Testis (tissue), 3 donors: ENCODE measurements around the gene CTBP2. TPM values are rescaled to one million over a fixed set of nuclear protein-coding genes. Genes with fewer than 3 reads are reported as not detected.

ENCODE experiments used
- DNase-seq: peaks from one replicate; pipeline ENCODE4 v3.0.0-alpha.2; 2019
- H3K27ac ChIP-seq, 2 donors: fragments of 200-600 bp; sonication (generic); one replicate each; pipeline ENCODE4 v1.5.1; 2019
- H3K27me3 ChIP-seq: fragments of 200-600 bp; sonication (generic); one replicate; pipeline ENCODE4 v1.5.1; 2019
- H3K36me3 ChIP-seq: fragments of 200-600 bp; sonication (generic); one replicate; pipeline ENCODE4 v1.5.1; 2017; ENCODE audit warnings: low read depth; ENCODE audit errors: missing control alignments
- H3K4me1 ChIP-seq: fragments of 200-600 bp; sonication (generic); one replicate; pipeline ENCODE4 v1.5.1; 2019
- H3K4me3 ChIP-seq, 2 donors: fragments of 200-600 bp; sonication (generic); one replicate each; pipeline ENCODE4 v1.5.1; 2017 to 2019
- H3K9me3 ChIP-seq: fragments of 200-600 bp; sonication (generic); one replicate; pipeline ENCODE4 v1.5.1; 2017
- POLR2A ChIP-seq: fragments of 450-650 bp; IDR thresholded peaks from one replicate; pipeline ENCODE4 v1.6.1; 2017; ENCODE audit warnings: antibody characterized with exemption, mild to moderate bottlenecking, moderate library complexity
- WGBS, 2 donors: methylation state at CpG; one replicate each; pipeline ENCODE4 v1.1.5; 2018; 5-methylcytosine and 5-hydroxymethylcytosine counted together
- intact Hi-C: fragments of 100-400 bp; cut with DNase I; formaldehyde crosslinking; loops from one replicate; pipeline ENCODE4 v1.15.1; 2023; ENCODE audit warnings: low total_unique reads
- polyA plus RNA-seq: library from polyadenylated mRNA; stranded (reverse); fragments of 350-450 nt; fragmentation: Illumina TruSeq; extraction: RNeasy Lipid Tissue Mini Kit (QIAGEN cat#74804); gene quantifications from one replicate; pipeline ENCODE4 v1.2.3, GENCODE V29; 2014; ENCODE audit warnings: low read depth, low replicate concordance; ENCODE audit not compliant: insufficient read depth
- total RNA-seq, 2 donors: library from RNA; depleted of rRNA; stranded (reverse); fragments of >200 nt; gene quantifications; one replicate each; pipeline ENCODE4 v1.2.3, GENCODE V29; 2016
- TF ChIP-seq, protein P1 (sequence below), 3 experiments: fragments of 450-650 bp in 2 of 3; fragments of 200-600 bp in 1 of 3; sonication (generic) in 1 of 3; IDR thresholded peaks; one replicate each; pipeline ENCODE4 v1.5.1; 2016 to 2019; ENCODE audit warnings: antibody characterized with exemption in 3 of 3, mild to moderate bottlenecking in 2 of 3, moderate library complexity in 1 of 3

CTBP2 gene
- total and polyA plus RNA-seq, 3 donors from 2014 or later, result 44.7 to 79.5 (median 52.4) TPM

DNA sequence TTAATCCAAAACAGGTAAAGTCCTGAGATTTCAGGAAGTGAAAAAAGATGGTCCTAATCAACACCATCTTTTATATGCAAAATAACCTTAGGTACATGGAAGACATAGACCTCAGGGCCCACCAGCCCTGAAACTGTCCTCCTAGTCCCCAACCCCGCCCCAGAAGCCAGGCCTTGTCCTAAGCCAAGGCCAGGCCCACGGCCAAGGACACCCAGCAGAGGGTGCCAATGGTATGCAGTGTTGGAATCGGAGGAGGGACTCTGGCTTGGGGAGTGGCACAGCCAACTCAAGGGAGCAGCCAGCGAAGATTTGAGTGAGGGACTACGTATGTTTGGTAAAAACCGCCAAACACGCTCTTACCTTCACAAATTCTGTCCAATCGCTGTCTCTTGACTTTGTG lies 121.7 kb downstream of the CTBP2 start:
- H3K27me3 ChIP-seq, result no peaks in the 10 kb centered on the region
- peak; percentile 68 for DNase-seq
- H3K27ac ChIP-seq, result no peak overlapping the region
- TF ChIP-seq, protein P1, sequence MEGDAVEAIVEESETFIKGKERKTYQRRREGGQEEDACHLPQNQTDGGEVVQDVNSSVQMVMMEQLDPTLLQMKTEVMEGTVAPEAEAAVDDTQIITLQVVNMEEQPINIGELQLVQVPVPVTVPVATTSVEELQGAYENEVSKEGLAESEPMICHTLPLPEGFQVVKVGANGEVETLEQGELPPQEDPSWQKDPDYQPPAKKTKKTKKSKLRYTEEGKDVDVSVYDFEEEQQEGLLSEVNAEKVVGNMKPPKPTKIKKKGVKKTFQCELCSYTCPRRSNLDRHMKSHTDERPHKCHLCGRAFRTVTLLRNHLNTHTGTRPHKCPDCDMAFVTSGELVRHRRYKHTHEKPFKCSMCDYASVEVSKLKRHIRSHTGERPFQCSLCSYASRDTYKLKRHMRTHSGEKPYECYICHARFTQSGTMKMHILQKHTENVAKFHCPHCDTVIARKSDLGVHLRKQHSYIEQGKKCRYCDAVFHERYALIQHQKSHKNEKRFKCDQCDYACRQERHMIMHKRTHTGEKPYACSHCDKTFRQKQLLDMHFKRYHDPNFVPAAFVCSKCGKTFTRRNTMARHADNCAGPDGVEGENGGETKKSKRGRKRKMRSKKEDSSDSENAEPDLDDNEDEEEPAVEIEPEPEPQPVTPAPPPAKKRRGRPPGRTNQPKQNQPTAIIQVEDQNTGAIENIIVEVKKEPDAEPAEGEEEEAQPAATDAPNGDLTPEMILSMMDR (IDR thresholded peaks at IDR 0.05), result no peak
- no peak for TF ChIP-seq POLR2A
- no peak overlapping the region for H3K4me3 ChIP-seq
- peaks cover 81% of the 10 kb centered on the region for H3K4me1 ChIP-seq
- no peaks in the 10 kb centered on the region for H3K9me3 ChIP-seq
- WGBS, 2 donors, result 51 to 82% methylated on average over 8 of the region's 8 CpGs
- intact Hi-C loops, result no loop called here
- no peaks in the 10 kb centered on the region for H3K36me3 ChIP-seq

DNA sequence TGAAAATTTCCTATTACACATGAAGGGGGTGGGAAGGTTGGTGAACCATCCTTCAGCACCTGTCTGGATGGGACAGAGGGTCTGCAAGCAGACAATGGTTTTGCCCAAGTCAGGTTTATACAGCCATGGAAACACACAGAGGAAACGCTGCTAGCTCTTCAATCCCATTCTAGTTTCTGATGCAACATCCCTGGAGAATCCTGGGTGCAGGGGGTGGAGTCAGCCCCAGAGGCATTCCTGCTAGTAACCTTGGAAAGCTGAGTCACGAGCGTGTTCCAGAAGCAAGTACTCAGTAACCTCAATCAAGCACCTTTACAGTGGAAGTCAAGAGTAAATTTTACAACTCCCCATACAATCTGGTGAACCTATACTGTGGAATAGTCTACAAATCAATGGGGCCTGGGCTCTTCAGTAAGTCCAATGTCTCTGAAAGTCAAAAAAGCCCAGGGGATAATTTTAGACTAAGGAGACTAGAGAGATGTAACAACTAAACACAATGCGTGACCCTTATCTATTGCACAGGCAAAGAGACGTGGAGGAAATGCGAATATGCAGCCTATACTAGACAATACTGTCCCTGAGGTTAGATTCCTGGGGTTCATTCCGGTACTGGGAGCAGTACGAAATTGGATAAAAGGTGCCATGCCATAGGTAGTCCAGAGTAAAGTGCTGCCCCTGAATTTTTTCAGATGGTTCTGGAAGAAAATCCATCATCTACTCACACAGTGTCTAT lies 123.1 kb downstream of the CTBP2 start:
- H3K27me3 ChIP-seq, result no peaks in the 10 kb centered on the region
- peak overlapping the region; percentile 7 to 50 for H3K27ac ChIP-seq
- no peak for DNase-seq
- H3K4me1 ChIP-seq, result peaks cover 73% of the 10 kb centered on the region
- 60 to 62% methylated on average over 8 of the region's 8 CpGs for WGBS, 2 donors
- H3K9me3 ChIP-seq, result no peaks in the 10 kb centered on the region
- no peaks in the 10 kb centered on the region for H3K36me3 ChIP-seq
- TF ChIP-seq POLR2A, result no peak
- TF ChIP-seq, protein P1 (IDR thresholded peaks at IDR 0.05), result no peak
- H3K4me3 ChIP-seq, result no peak overlapping the region
- intact Hi-C loops, result no loop called here

DNA sequence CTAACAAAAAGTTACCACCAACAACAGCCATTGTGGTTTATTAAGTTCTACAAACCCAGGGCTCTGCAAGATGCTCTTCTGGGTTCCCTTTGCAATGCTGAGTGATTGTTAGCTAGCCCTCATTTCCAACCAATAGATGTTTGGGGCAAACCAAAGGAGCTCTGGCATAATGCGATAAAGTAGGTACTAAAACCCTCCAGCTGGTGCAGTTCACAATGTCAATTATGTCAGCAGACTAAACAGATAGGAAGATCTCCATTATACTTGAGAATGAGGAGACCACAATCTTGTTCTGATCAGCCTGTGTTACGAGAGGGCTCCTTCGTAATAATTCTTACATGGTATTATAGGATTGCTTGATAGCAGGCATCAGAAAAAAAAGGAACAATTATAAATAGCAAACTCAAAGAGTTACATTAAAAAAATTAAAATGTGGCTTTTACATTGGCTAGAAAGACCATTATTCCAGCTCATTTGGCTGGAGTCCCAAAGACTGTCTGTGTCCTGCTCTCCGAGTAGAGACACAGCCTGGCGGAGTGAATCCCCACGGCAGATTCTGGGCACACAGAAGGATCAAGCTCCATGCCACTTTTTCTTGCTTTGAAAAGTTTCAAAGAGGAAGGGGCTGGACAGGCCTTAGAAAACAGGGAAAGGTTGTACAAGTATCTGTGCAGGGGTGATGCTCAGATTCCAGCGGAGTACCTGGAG lies 124.6 kb downstream of the CTBP2 start:
- H3K36me3 ChIP-seq, result no peaks in the 10 kb centered on the region
- peaks cover 61% of the 10 kb centered on the region for H3K4me1 ChIP-seq
- WGBS, 2 donors, result 60 to 63% methylated on average over 7 of the region's 7 CpGs
- intact Hi-C loops, result no loop called here
- H3K27ac ChIP-seq, result peak overlapping the region; percentile 57 to 76
- H3K9me3 ChIP-seq, result no peaks in the 10 kb centered on the region
- TF ChIP-seq, protein P1 (IDR thresholded peaks at IDR 0.05), result no peak
- no peak for TF ChIP-seq POLR2A
- H3K4me3 ChIP-seq, result no peak overlapping the region
- peak; percentile 63 for DNase-seq
- H3K27me3 ChIP-seq, result no peaks in the 10 kb centered on the region

DNA sequence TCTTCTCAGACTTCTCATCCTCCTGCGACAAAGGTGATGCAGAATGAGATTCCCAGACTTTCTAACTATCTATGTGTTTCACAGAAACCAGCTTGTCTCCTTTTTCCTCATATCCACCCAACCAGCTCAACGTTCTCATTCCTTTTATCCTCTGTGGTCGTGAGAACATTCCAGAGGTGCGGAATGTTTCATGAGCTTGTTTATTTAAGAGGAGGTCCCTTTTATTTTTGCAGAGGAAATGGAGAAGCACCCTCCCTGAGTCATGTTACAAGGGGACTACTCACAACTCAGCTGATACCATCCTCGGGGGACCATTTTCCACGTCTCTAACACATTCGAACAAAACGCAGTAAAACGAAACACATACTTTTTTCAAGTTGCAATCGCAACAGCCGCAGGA lies 125.2 kb downstream of the CTBP2 start:
- H3K4me3 ChIP-seq, result no peak overlapping the region
- peaks cover 64% of the 10 kb centered on the region for H3K4me1 ChIP-seq
- H3K27me3 ChIP-seq, result no peaks in the 10 kb centered on the region
- intact Hi-C loops, result no loop called here
- no peaks in the 10 kb centered on the region for H3K36me3 ChIP-seq
- no peak for DNase-seq
- TF ChIP-seq, protein P1 (IDR thresholded peaks at IDR 0.05), result no peak
- no peak for TF ChIP-seq POLR2A
- H3K9me3 ChIP-seq, result no peaks in the 10 kb centered on the region
- 59 to 64% methylated on average over 11 of the region's 11 CpGs for WGBS, 2 donors
- H3K27ac ChIP-seq, result peak overlapping the region; percentile 57 to 76
